ENCODE results near the gene FLOT1. TPM values are rescaled to one million over a fixed set of nuclear protein-coding genes. Genes with fewer than 3 reads are reported as not detected.

FLOT1 gene
- total RNA-seq, 1 experiment from 2014 or later = 116 TPM

GRCh38 chr6:30749554-30750378 lies 7.3 kb upstream of the FLOT1 start:
- Histone ChIP-seq H3K9me3 (ENCODE audit: low read depth, low read length, poor library complexity, severe bottlenecking) (no peaks in the 10 kb centered on the region), H3K4me3 (ENCODE audit: low read depth, low read length, poor library complexity, severe bottlenecking) (no peak overlapping the region), H3K27me3 (replicated peaks; ENCODE audit: insufficient read depth, low read depth, low read length, poor library complexity) (no peaks in the 10 kb centered on the region), H3K4me1 (ENCODE audit: insufficient read depth, low read length, poor library complexity, severe bottlenecking) (peaks cover 21% of the 10 kb centered on the region), H3K36me3 (ENCODE audit: insufficient read depth, low read length, poor library complexity, severe bottlenecking) (no peaks in the 10 kb centered on the region), H3K27ac (ENCODE audit: low read depth, low read length, poor library complexity, severe bottlenecking) (no peak overlapping the region)
- no peak for TF ChIP-seq EZH2 (IDR thresholded peaks at IDR 0.05; ENCODE audit: borderline replicate concordance, low read depth, low read length, poor library complexity, severe bottlenecking)
- TF ChIP-seq CTCF (conservative IDR thresholded peaks at IDR 0.05; ENCODE audit: low read depth, low read length) = no peak
- intact Hi-C loops (cut with micrococcal nuclease; ENCODE audit: unreplicated experiment) = no loop called here
- no TSS peak for BruUV-seq (replicated peaks)
- CTCF ChIA-PET = no interaction called here
- POLR2A ChIA-PET (ENCODE audit: low non-redundant PET) = no interaction called here
- DNase-seq (ENCODE audit: low spot score) = no peak

GRCh38 chr6:30748851-30749540 lies 6.5 kb upstream of the FLOT1 start:
- H3K4me1 ChIP-seq (ENCODE audit: insufficient read depth, low read length, poor library complexity, severe bottlenecking) = peaks cover 24% of the 10 kb centered on the region
- no peaks in the 10 kb centered on the region for H3K36me3 ChIP-seq (ENCODE audit: insufficient read depth, low read length, poor library complexity, severe bottlenecking)
- TF ChIP-seq EZH2 (IDR thresholded peaks at IDR 0.05; ENCODE audit: borderline replicate concordance, low read depth, low read length, poor library complexity, severe bottlenecking) = no peak
- intact Hi-C loops (cut with micrococcal nuclease; ENCODE audit: unreplicated experiment) = no loop called here
- H3K9me3 ChIP-seq (ENCODE audit: low read depth, low read length, poor library complexity, severe bottlenecking) = no peaks in the 10 kb centered on the region
- no peaks in the 10 kb centered on the region for H3K27me3 ChIP-seq (replicated peaks; ENCODE audit: insufficient read depth, low read depth, low read length, poor library complexity)
- no peak overlapping the region for H3K27ac ChIP-seq (ENCODE audit: low read depth, low read length, poor library complexity, severe bottlenecking)
- H3K4me3 ChIP-seq (ENCODE audit: low read depth, low read length, poor library complexity, severe bottlenecking) = no peak overlapping the region
- ChIA-PET CTCF (no interaction called here), POLR2A (ENCODE audit: low non-redundant PET) (no interaction called here)
- no peak for DNase-seq (ENCODE audit: low spot score)
- BruUV-seq (replicated peaks) = no TSS peak

- no peaks in the 10 kb centered on the region for H3K36me3 ChIP-seq (ENCODE audit: insufficient read depth, low read length, poor library complexity, severe bottlenecking)
- H3K9me3 ChIP-seq (ENCODE audit: low read depth, low read length, poor library complexity, severe bottlenecking) = no peaks in the 10 kb centered on the region
- H3K4me1 ChIP-seq (ENCODE audit: insufficient read depth, low read length, poor library complexity, severe bottlenecking) = peaks cover 24% of the 10 kb centered on the region
- TF ChIP-seq EZH2 (IDR thresholded peaks at IDR 0.05; ENCODE audit: borderline replicate concordance, low read depth, low read length, poor library complexity, severe bottlenecking) (no peak), CTCF (conservative IDR thresholded peaks at IDR 0.05; ENCODE audit: low read depth, low read length) (no peak)
- no peak overlapping the region for H3K4me3 ChIP-seq (ENCODE audit: low read depth, low read length, poor library complexity, severe bottlenecking)
- no peaks in the 10 kb centered on the region for H3K27me3 ChIP-seq (replicated peaks; ENCODE audit: insufficient read depth, low read depth, low read length, poor library complexity)
- ChIA-PET CTCF (no interaction called here), POLR2A (ENCODE audit: low non-redundant PET) (interaction anchor here (0.5 kb wide), 1 partner anchor 98 kb away, joined by 6 read pairs; no protein-coding TSS in a partner anchor)
- intact Hi-C loops (cut with micrococcal nuclease; ENCODE audit: unreplicated experiment) = no loop called here
- no peak overlapping the region for H3K27ac ChIP-seq (ENCODE audit: low read depth, low read length, poor library complexity, severe bottlenecking)
- no peak for DNase-seq (ENCODE audit: low spot score)
- BruUV-seq (replicated peaks) = no TSS peak
Observed at GRCh38 chr6:30747902-30748769, 5.6 kb upstream of the FLOT1 start.
